ENCODE measurements around the gene CYBC1. TPM values are rescaled to one million over a fixed set of nuclear protein-coding genes. Genes with fewer than 3 reads are reported as not detected.

CYBC1 gene
- total RNA-seq, 3 donors from 2014 or later, result 79.2 to 90.5 (median 81.0) TPM

DNA sequence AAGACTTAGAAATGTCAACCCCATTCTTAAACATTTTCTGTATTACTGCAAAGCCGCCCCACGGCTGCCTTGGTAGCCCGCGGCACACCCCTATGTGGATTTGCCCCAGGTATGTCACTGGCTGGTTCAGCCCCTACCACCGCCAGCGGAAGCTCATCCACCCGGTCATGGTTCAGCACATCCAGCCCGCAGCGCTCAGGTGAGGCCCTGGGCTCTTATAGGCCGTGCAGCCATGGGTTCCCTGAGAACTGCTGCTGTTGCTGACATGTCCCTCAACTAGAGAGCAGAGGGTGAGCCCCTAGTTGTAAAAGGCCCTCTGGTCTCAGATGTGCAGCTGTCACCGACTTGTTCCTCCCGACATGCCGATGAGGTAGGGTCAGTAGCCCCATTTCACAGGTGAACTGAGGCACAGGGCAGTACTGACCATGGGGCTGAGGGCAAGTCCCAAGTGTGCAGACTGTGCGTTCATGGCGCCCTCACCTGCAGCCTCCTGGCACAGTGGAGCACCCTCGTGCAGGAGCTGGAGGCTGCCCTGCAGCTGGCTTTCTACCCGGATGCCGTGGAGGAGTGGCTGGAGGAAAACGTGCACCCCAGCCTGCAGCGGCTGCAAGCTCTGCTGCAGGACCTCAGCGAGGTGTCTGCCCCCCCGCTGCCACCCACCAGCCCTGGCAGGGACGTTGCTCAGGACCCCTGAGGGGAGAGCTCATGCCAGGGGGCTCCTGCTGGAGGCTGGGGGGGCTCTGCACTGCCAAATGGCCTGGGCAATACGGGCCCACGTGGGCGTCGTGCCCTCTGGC is 8.7 kb downstream of the CYBC1 start:
- intact Hi-C loops (cut with DNase I, micrococcal nuclease), result no loop called here
- Histone ChIP-seq H3K4me1 (ENCODE audit: low read depth) (no peaks in the 10 kb centered on the region), H3K36me3 (ENCODE audit: low read depth) (no peaks in the 10 kb centered on the region), H3K9me3 (no peaks in the 10 kb centered on the region), H3K4me3 (no peak overlapping the region)
- peak in 1 of 3 donors; percentile 64 for DNase-seq
- TF ChIP-seq, protein P1, sequence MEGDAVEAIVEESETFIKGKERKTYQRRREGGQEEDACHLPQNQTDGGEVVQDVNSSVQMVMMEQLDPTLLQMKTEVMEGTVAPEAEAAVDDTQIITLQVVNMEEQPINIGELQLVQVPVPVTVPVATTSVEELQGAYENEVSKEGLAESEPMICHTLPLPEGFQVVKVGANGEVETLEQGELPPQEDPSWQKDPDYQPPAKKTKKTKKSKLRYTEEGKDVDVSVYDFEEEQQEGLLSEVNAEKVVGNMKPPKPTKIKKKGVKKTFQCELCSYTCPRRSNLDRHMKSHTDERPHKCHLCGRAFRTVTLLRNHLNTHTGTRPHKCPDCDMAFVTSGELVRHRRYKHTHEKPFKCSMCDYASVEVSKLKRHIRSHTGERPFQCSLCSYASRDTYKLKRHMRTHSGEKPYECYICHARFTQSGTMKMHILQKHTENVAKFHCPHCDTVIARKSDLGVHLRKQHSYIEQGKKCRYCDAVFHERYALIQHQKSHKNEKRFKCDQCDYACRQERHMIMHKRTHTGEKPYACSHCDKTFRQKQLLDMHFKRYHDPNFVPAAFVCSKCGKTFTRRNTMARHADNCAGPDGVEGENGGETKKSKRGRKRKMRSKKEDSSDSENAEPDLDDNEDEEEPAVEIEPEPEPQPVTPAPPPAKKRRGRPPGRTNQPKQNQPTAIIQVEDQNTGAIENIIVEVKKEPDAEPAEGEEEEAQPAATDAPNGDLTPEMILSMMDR (IDR thresholded peaks at IDR 0.05), result no peak
- ATAC-seq, result peak; percentile 8

DNA sequence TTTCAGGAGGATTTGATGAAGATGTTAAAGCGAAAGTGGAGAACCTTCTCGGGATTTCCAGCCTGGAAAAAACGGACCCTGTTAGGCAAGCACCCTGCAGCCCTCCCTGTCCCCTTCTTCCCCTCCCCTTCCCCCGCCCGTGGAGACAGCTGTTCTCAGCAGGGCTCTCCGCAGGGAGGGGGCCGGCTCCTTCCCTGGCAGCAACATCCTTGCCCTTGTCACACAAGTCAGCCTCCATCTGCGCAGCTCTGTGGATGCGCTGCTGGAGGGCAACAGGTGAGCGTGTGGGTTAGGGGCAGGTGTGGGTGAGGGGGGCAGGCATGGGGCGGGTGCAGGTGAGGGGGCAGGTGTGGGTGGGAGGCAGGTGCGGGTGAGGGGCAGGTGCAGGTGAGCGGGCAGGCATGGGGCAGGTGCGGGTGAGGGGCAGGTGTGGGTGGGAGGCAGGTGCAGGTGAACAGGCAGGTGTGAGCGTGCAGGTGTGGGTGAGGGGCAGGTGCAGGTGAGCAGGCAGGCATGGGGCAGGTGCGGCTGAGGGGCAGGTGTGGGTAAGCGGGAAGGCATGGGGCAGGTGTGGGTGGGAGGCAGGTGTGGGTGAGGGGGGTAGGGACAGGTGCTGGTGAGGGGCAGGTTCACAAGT is 9.4 kb downstream of the CYBC1 start:
- Histone ChIP-seq H3K4me3 (no peak overlapping the region), H3K9me3 (no peaks in the 10 kb centered on the region), H3K4me1 (ENCODE audit: low read depth) (no peaks in the 10 kb centered on the region), H3K36me3 (ENCODE audit: low read depth) (no peaks in the 10 kb centered on the region)
- TF ChIP-seq, protein P1 (IDR thresholded peaks at IDR 0.05), result no peak
- DNase-seq (peak in 2 of 3 donors; percentile 25 to 68), ATAC-seq (peak; percentile 6)
- intact Hi-C loops (cut with DNase I, micrococcal nuclease), result no loop called here

DNA sequence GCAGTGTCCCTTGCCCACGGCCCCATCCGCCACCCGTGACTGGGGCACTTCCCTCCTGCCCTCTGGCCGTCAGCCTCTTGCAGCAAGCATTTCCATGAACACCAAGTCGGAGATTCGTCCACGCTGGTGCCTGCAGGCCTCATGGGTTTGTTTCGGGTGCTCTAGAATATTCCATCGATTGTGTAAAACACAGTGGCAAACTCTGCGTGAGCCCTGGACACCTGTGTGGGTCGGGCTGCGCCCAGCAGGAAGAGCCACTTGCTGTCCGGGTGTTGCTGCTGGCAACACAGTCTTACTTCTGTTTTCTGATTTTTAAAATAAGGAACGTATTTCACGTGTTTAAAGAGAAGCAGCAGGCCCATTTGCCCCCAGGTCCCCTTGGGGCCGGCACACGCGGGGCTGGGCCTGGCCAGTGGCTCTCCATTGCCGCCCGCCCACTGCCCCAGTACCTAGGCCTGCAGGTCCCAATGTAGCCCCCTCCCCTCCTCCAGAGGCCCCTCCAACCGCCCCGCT is 10.0 kb downstream of the CYBC1 start:
- Histone ChIP-seq H3K4me3 (no peak overlapping the region), H3K4me1 (ENCODE audit: low read depth) (no peaks in the 10 kb centered on the region), H3K36me3 (ENCODE audit: low read depth) (no peaks in the 10 kb centered on the region), H3K9me3 (no peaks in the 10 kb centered on the region)
- intact Hi-C loops (cut with DNase I, micrococcal nuclease), result no loop called here
- peak in 2 of 3 donors; percentile 23 to 50 for DNase-seq
- ATAC-seq, result peak; percentile 3
- TF ChIP-seq, protein P1 (IDR thresholded peaks at IDR 0.05), result no peak

DNA sequence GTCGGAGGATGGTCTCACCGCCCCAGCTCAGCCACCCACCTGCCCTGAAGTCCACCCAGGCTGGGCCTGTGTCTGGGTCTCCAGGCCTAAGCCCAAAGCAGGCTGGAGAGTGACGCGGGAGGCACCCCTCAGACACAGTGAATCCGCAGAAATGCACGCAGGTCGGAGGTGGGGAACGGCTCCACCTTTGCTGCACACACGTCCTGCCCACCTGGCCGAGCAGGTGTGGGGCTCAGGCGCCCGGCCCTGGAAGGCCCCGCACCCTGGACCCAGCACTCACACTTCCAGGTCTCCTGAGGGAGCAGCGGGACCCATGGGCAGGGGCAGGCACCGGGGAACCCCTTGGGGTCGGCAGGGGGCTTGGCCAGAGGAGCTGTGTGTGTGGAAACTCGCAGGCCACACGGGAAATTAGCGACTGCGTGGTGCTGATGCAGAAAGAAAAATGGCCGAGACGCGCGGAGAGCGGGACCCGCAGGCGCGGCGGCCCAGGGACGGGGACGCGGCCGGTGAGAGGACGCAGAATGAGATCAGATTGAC is 10.7 kb downstream of the CYBC1 start:
- intact Hi-C loops (cut with DNase I, micrococcal nuclease), result no loop called here
- no peak for ATAC-seq
- Histone ChIP-seq H3K4me1 (ENCODE audit: low read depth) (no peaks in the 10 kb centered on the region), H3K36me3 (ENCODE audit: low read depth) (no peaks in the 10 kb centered on the region), H3K4me3 (no peak overlapping the region), H3K9me3 (no peaks in the 10 kb centered on the region)
- TF ChIP-seq, protein P1 (IDR thresholded peaks at IDR 0.05), result no peak
- DNase-seq, result peak in 1 of 3 donors; percentile 51

DNA sequence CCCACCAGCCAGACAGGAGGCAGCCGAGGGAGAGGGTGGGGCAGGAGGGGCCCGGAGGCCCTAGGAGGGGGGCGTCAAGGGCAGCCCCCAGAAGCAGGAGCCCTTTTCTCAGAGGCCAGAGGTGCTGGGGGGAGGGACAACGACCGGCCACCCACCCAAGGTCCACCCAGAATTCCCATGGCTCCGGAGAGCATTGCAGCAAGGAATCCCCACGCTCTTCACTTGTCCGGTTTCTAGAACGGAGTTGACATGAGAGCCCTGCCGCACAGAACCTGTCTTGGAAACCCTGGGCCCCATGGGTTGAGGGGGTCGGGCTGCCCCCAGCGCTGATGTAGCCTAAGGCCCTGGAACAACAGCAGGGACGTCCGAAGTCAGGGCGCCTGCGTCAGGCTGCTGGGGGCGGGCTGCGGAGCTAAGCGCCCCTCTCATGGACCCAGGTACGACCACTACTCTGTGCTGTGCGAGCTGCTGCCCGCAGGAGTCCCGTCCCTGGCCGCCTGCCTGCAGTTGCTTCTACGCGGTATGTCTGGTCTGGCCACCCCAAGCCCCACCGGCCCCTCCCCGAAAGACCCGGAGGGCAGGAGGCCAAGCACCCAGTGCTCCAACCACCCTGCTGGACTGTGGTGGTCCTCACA is 11.2 kb downstream of the CYBC1 start:
- TF ChIP-seq, protein P1 (IDR thresholded peaks at IDR 0.05), result no peak
- Histone ChIP-seq H3K4me3 (no peak overlapping the region), H3K9me3 (no peaks in the 10 kb centered on the region), H3K4me1 (ENCODE audit: low read depth) (no peaks in the 10 kb centered on the region), H3K36me3 (ENCODE audit: low read depth) (no peaks in the 10 kb centered on the region)
- DNase-seq, result peak in 1 of 3 donors; percentile 48
- intact Hi-C loops (cut with DNase I, micrococcal nuclease), result no loop called here
- ATAC-seq, result no peak

Data from mucosa of descending colon (tissue), 3 donors.